HEK293T (cell line): Measurements from ENCODE around the gene MS4A6E.

Source experiments
- ARNT ChIP-seq: fragments of 450-650 bp; IDR thresholded peaks from 2 replicates; pipeline ENCODE4 v1.6.1; 2017; ENCODE audit warnings: mild to moderate bottlenecking
- BHLHE40 ChIP-seq: fragments of 450-650 bp; IDR thresholded peaks from 2 replicates; pipeline ENCODE4 v1.6.1; 2016; ENCODE audit warnings: mild to moderate bottlenecking, moderate library complexity, borderline replicate concordance
- CTBP1 ChIP-seq: fragments of 450-650 bp; IDR thresholded peaks from 2 replicates; pipeline ENCODE4 v1.6.1; 2016; ENCODE audit warnings: borderline replicate concordance
- ELF4 ChIP-seq: fragments of 450-650 bp; IDR thresholded peaks from 2 replicates; pipeline ENCODE4 v1.6.1; 2017; ENCODE audit warnings: antibody characterized with exemption
- FOXA1 ChIP-seq: fragments of 450-650 bp; IDR thresholded peaks from 2 replicates; pipeline ENCODE4 v1.6.1; 2016; ENCODE audit warnings: mild to moderate bottlenecking
- FOXK2 ChIP-seq: fragments of 450-650 bp; IDR thresholded peaks from 2 replicates; pipeline ENCODE4 v1.6.1; 2016; ENCODE audit warnings: mild to moderate bottlenecking
- FOXM1 ChIP-seq: fragments of 450-650 bp; IDR thresholded peaks from 2 replicates; pipeline ENCODE4 v1.6.1; 2017; ENCODE audit warnings: mild to moderate bottlenecking, borderline replicate concordance
- HDGF ChIP-seq: fragments of 450-650 bp; IDR thresholded peaks from 2 replicates; pipeline ENCODE4 v1.6.1; 2017; ENCODE audit warnings: antibody characterized with exemption, borderline replicate concordance
- L3MBTL2 ChIP-seq: fragments of 450-650 bp; conservative IDR thresholded peaks from 2 replicates; pipeline ENCODE4 v1.6.1; 2016; ENCODE audit warnings: mild to moderate bottlenecking
- NFRKB ChIP-seq: fragments of 450-650 bp; IDR thresholded peaks from 2 replicates; pipeline ENCODE4 v1.6.1; 2016; ENCODE audit warnings: mild to moderate bottlenecking, moderate library complexity
- PKNOX1 ChIP-seq: fragments of 450-650 bp; IDR thresholded peaks from 2 replicates; pipeline ENCODE4 v1.6.1; 2016
- SP1 ChIP-seq: fragments of 450-650 bp; IDR thresholded peaks from 2 replicates; pipeline ENCODE4 v1.6.1; 2017
- SUZ12 ChIP-seq: fragments of 450-650 bp; IDR thresholded peaks from 2 replicates; pipeline ENCODE4 v1.6.1; 2016; ENCODE audit warnings: mild to moderate bottlenecking
- TARDBP ChIP-seq: fragments of 450-650 bp; IDR thresholded peaks from 2 replicates; pipeline ENCODE4 v1.6.1; 2016

GRCh38 chr11:60370252-60370810 lies 43.3 kb downstream of the MS4A6E start:
- TF ChIP-seq PKNOX1 (no peak), TARDBP (no peak), HDGF (no peak), NFRKB (no peak), ELF4 (no peak), FOXM1 (no peak), ARNT (no peak), SP1 (no peak), FOXA1 (no peak), BHLHE40 (no peak), L3MBTL2 (no peak), FOXK2 (no peak), SUZ12 (no peak), CTBP1 (no peak)
